Muscle of arm (tissue), 12 donors: ENCODE measurements around the gene TMEM11. TPM values are rescaled to one million over a fixed set of nuclear protein-coding genes. Genes with fewer than 3 reads are reported as not detected.

Experiments used
- DNase-seq: peaks from one replicate; pipeline ENCODE4 v3.0.0-alpha.2; 2013
- polyA plus RNA-seq, 12 donors: library from polyadenylated mRNA; unstranded; fragments of 120-200 nt; gene quantifications; one replicate each; pipeline ENCODE4 v1.2.1, GENCODE V29; 2013; ENCODE audit not compliant: insufficient read length in 12 of 12

The TMEM11 gene
- polyA plus RNA-seq, 12 donors, result 22.8 to 36.8 (median 26.1) TPM; not detected in 1

DNA sequence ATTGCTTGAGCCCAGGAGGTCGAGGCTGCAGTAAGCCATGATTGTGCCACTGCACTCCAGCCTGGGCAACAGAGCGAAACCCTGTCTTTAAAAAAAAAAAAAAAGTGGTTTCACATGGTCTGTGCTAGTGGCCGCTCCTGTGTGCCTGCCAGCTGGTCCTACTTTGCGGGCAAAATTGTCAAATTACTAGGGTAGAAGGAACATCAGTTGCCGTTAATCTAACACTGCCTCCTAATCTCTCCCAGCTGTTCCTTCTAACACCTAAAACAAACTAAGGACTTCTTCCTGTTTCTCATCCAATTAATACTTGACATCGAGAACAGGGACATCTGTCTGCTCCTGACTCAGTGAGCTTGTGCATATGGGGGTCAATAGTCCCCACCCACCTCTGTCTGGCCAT lies 23.9 kb downstream of the TMEM11 start:
- no peak for DNase-seq

DNA sequence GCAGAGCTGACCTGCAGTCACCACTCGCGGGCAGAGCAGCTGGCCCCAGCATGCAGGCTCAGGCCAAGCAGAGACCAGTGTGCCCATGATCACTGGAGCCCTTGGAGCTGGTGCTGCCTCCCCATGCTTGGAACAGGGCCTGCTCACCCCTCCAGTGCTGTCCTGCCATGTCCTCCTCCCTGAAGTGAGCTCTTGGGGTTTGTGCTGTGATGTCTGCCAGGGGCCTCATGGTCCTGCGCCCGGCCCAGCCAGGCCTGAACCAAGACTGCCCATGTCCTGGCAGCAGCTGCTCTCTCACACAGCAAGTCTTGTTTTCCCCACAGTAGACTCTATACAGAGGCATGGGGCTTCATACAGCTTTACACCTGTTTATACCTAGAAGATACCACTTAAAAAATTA lies 24.6 kb downstream of the TMEM11 start:
- DNase-seq, result no peak

DNA sequence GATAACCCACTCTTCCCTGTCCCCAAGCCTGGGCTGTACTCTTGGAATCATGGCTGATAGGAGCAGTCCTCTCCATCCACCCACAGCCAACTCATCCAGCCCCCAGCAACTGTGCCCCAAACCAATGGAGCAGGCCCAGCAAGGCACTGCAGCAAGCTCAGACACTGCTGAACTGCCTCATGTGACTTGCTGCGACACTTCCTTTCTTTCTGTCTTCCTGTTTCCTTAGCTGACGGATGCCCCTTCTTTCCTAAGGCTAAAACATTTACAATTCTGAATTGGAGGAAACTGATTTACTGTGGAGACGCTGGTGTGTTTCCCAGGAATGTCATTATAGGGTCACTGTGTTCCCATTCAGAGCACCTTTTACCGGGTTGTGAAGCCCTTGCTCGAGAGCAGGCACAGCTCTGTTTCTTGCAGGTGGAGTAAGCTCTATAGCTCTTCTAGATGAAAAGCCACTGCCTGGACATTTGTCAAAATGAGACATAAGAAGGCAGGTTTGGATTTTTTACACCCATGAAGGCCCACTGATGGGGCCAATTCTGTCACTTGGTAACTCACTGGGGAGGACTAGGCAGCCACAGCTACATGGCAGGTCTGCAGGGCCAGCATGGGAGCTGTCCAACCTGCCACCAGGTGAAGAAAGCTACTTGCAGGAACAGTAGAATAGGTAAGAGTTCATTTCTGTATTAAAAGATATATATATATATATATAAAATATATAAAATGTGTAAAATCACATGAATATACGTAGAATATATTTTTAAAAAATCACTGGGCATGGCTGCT lies 27.4 kb downstream of the TMEM11 start:
- DNase-seq, result no peak

DNA sequence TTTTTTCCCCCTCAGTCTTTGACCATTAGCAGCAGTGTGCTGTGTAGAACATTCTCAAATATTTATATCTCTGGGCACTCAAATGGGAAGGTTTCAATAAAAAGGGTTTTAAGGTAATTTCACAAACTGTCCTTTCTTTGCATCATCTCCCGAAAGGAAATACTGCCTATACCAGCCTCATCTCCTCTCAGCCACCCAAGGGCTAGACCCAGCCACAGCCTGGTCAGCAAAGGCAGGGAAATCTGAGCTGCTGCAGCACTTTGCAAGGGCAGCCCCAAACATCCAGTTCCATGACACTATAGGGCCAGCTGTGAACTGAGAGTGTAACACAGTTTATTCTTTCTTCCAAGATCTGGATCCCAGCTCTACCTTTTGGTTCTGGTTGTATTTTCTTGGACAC lies 28.9 kb downstream of the TMEM11 start:
- no peak for DNase-seq

DNA sequence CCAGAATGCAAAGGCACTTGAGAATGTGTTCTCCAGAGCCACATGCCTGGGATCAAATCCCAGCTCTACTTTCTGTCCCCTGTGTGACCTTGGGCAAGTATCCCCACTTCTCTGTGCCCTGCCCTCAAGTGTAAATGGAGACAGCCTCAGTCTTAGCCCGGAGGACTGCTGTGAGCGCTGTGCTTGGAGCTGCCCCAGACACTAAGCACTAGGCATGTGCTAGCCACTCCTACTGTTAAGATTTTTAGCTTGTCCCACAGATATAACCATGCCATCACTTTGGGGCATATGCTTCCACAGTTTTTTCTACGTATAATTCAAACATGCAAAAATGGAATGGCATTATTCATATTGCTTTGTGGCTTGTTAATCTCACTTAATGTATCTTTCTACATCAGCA lies 29.4 kb downstream of the TMEM11 start:
- no peak for DNase-seq

DNA sequence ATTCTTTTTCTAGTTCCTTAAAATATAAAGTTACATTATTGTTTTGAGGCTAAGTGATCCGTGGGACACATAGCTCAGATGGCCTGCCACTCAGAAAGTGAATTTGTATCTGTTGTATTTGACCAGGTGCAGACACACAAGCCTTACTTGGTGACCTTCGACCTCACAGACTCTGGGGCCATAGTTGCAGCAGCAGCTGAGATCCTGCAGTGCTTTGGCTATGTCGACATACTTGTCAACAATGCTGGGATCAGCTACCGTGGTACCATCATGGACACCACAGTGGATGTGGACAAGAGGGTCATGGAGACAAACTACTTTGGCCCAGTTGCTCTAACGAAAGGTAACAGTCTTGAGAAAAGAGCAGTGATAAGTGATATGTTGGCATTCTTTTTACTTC lies 30.5 kb downstream of the TMEM11 start:
- no peak for DNase-seq

DNA sequence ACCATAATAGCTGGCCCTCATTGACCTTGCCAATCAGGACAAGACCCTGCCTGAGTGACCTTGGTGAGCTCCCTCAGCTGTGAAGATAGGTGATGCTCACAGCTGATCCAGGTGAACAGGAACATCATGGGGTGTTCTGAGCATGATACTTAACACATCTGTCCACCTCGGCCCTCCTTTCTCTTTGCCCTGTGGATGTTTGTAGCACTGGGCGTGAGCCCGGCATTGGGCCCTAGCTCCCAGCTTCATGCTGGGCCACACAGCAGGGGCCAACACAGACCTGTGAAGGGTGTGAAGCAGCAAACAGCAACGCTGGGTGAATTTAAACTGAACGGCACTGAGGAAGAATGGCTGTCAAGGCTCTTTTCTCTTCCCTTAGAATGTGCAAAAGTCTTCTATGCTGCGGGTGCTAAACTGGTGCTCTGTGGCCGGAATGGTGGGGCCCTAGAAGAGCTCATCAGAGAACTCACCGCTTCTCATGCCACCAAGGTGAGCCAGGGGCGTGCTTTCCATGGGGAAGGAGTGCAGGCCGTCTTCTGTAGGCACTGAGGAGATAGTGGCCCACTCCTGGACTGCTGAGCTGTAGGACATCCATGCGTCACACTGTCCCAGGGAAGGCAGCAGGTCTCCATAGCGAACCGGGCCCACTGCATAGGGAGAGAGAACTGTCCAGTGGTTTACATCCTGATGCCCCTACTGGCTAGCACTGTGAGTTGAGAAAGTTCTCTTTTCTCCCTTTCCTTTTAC lies 35.9 kb downstream of the TMEM11 start:
- no peak for DNase-seq

DNA sequence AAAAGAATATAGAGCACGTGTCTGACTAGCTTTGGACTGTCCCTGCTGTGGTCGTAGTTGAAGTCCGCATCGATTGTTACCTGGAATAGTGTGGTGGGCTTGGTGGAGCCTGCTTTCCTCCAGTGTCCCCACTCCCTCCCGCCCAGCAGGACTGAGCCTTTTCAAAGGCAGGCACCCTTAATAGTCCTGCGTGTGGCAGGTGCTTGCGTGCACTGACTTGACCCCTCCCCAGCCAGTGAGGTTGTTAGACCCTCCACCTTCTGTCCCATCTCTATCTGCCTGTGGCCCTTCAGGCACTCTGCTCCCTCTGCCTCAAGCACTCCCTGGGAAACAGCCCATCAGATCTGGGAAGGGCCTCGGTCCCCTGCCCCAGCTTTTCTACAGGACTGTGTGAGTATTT lies 36.6 kb downstream of the TMEM11 start:
- no peak for DNase-seq

DNA sequence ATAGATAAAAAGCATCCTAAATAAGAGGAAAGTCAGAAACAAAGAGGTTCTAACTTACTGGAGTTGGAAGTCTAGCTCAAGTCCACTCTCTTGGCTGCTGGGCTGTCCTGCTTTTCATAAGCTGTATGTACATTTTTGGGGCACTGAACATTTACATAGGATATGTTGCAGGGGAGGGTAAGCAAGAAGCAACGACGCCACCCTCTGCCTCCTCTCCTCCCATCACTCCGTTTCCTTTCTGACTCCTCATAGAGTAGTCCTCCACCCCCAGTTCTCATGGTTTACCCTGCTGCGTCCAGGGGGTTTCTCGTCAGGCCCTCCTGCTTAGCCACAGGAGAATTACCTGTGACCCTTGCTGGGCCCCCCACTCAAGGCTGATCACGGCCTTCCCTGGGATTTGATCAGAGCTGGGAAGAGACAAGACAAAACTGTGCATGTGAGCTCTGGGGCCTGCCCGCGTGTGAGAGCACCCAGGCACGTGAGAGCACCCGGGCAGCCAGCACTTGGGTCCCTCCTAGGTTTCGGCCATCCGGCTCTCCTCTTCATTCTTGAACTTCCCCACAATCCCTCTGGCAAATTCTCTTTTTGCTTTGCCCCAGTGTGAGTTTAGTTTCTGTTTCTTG lies 37.1 kb downstream of the TMEM11 start:
- DNase-seq, result no peak

DNA sequence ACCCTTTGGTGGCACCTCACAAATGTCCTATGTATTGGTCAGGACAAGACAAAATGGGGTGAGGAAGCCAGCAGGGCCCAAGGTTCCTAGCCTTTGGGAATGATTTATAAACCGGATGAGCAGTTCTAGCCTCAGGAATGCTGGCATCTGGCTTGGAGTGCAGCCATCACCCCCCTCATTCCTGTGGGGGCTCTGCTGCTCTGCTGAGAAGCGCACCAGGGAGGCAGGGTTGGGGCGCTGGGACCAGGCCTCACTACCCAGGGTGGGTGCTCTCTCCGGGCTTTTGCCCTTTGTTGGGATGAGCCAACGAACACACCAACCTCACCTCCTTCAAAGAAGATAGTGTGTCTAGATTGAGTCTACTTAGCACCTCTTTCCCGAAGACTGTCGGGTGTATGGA lies 39.2 kb downstream of the TMEM11 start:
- DNase-seq, result no peak

DNA sequence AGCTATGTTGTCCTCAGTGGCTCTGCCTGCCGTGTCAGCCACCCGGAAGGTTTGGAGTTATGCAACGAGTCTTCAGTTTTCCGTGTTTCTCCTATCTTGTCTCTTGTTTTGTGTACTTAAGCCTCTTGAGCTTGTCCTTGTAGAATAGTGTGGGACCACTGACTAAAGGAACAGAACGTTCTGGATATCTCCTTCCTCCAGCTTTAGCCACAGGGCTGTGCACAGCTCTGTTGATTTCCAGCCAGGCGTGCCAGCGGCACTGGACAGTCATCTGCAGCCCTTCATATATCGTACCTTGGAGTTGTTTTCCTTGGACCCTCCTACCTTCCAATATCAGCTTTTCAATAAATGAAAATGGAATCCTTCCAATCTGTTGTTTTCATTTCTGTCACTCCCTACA lies 39.8 kb downstream of the TMEM11 start:
- no peak for DNase-seq

DNA sequence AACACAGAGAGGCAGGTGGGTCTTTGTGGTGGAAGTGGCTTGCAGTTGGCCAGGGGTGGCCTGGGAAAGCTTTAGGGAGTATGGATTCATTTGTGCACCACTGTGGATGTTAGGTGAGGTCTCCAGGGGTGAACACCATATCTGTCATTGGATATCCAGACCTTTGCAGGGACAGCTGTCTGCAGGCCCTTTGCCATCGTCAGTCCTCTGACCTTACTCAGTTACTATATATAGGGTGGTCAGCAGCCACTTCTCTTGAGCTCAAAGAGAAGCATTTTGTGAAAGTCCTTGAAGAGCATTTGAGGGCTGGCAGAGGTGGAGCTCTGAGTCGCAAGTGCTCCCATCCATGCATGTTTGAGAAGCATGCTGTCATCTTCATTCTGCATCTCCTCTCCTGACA lies 40.4 kb downstream of the TMEM11 start:
- DNase-seq, result no peak

DNA sequence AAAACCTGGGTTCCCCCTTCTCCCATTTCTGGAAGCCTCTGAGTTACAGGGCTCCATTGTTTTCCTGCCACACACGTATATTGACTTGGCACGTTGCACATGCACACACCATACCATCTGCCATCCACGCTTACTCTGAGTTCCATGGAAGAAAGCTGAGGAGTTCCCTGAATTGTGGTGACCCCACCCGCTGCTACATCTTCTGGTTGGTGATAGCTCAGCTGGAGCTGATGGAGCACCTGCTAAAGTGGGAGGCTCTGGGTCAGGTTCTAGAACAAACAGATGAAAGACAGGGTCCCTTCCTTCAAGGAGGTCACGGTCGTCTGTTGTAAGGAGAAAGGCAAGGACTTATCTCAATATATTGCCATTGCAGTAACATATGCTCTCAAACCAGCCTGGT lies 41.1 kb downstream of the TMEM11 start:
- no peak for DNase-seq

DNA sequence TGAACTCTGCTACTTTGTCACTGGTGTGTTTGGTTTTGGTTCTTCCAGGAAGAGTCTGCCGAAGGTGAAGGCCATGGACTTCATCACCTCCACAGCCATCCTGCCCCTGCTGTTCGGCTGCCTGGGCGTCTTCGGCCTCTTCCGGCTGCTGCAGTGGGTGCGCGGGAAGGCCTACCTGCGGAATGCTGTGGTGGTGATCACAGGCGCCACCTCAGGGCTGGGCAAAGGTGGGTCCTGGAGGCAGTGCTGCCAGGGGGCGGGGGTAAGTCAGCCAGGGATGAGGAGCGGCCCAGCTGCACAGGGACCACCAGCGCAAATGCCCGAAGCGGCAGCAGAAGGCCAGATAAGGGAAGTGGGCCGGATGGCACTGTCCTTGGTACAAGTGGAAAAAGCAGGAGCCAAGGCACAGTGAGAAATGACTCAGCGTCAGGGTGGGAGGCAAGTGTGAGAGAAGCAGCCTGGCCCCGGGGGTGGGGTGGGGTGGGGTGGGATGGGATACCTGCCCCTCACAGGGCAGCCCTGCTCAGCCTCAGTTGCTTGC lies 41.9 kb downstream of the TMEM11 start:
- no peak for DNase-seq

DNA sequence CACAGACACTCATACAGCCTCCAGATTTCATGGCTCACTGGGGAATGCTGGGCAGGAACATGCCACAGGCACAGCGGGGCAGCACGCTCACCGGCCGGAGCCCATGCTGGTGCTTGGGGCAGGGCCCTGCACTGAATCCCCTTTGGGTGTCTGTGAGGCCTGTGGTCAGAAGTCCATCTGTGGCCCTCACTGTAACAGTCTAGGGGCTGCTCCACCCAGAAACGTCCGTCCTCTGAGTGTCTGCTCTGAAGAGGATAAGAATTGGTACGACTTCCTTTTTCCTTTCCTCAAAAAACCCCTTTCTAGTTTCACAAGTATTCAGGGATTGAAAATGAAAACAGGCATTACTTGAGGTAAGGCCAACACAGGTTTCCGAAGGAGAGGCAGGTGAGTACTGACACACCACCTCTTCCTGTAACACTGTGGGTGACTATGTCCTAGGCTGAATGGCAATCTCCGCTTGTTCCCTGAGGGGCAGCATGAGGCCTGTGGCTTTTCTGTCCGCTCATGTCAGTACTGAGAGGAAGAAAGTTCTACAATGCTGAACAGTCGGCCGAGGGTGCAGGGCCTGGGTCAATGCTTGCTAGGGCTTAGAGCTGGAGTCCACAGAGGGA lies 42.5 kb downstream of the TMEM11 start:
- DNase-seq, result no peak

DNA sequence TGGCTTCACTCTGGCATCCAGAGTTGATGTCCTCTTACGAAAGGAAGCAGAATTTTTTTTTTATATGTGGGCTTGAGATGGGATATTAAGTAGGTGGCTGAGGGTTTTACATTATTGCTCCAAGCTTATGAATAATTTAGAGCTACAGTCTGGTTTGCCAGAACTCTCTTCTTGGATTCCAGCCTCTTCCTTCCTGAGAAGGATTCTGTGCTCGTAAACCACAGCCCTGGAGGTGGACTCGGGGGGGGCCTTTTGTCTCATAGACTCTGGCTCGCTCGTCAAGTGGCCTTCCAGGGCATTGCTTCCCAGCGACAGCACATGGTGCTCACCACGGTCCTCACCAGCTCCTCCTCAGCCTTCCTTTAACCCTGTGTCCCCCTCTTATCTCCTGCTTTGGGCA lies 43.2 kb downstream of the TMEM11 start:
- DNase-seq, result no peak

DNA sequence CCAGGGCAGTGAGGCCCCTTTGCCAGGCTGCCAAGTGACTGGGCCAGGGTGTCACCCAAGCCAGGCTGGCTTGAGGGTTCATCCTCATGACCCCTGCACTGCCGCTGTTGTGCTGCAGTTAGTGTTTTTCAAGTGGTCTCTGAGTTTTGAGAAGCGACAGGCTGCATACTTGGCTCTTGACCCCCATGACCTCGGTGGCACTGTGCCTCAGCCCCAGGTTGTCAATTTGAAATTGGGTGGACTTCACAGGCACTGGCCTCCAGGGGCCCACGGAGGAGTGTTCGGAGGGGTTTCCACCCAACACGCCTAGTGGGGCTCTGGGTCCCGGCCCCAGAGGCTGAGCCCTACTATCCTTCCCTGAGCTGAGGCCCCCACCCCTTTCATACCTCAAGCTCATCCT lies 44.5 kb downstream of the TMEM11 start:
- DNase-seq, result no peak

DNA sequence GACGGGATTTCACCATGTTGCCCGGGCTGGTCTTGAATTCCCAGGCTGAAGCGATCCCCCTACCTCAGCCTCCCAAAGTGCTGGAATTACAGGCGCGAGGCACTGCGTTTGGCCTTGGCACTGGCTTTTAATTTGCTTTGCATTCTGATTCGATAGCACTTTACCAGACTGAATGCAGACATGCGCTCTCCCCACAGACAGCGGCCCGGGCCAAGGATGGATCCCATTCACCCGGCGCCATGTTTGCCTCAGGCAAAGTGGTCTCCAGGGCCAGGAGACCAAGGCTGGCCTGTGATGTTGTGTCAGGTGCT lies 45.5 kb downstream of the TMEM11 start:
- no peak for DNase-seq

DNA sequence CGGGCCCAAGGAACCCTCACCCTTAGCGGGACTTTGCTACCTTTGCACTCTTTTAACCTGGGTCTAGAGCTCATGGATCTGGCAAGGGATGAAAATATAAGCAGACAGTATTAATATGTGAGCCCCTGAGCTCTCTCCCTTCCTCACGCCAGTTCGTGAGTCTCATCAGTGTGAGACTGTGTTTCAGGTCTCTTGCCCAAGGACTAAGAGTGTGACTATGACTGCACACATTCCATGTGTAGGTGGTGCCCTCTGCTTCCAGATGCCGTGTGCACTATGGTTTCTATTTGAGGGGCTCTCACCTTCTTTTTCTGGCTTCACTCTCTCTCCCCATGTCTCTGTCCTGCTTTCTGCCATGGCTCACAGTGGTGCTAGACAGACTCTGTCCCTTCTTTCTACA lies 46.7 kb downstream of the TMEM11 start:
- DNase-seq, result no peak

DNA sequence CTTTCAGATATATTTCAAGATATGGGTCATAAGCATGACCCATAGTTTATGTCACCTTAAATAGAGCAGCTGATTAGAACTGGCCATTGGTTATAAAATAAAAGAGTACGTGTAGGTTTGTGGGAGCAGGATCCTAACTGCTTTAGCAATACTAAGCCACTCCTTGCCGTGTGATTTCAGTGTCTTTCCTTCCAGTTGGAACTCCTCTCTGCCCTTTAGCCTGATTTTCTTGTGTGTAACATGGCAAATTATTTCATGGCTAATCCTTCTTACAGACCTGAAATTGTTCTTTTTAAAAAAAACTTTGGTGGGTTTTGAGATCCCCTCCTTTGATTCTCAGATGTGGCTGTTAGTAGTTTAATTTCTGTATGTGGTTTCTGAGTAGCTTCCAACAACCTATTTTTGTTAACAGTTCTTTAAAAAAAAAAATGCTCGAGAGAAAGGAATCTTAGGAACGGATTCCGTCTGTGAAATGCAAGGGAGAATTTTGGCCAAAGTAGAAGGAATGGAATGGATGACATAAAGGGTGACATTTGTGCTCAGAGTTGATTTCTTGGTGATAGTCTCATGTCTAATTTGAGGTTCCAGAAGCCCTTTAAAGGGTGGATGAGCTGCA lies 47.3 kb downstream of the TMEM11 start:
- DNase-seq, result peak; percentile 43

DNA sequence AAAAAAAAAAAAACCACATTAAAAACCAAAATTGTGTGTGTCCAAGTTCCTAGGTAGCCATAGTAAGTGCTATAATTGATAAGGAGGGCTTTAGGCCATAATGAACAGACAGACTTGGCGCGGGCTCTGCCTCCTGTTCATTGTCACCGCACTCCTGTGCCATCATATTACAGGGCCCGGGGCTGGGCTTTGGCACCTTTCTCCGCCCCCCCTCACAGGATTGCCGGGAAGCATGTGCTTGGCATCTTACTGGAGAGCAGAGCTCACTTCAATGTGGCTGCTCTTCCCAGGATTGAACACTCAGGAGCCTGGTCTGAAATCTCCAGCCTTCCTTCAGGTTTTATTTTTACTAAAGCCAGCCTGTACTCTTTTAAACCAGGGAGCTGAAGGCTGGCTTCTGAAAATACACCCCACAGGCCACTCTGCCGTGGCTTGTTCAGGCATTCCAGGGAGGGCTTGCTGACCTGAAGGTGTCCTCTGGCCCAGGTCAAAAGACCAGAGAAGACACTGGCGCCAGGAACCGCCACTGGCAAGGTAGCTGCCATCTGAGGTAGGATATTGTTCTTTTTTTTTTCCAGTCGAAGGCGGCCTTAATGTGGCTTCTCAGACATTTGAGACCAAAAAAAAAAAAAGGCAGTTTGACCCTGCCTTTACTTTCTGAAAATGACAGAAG lies 47.9 kb downstream of the TMEM11 start:
- DNase-seq, result no peak

DNA sequence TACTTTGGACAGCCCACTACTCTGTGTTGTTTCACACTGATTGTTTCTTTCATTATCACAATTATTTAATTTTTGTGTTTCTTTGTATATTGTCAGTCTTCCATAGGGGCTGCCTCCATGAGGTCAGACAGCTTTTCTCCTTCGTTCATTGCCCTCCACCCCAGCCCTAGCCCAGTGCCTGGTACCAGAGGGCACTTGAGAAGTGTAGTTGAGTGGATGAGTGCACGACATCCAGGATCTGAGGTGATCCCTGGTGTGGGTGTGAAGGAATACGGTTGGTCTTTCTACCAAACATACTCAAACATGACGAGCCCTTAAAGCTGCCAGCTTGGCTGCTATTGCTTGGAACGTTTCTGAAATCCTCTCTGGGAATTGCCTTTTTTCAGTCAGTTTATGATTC lies 49.3 kb downstream of the TMEM11 start:
- DNase-seq, result no peak
